ENCODE measurements around the gene PTPRJ. TPM values are rescaled to one million over a fixed set of nuclear protein-coding genes. Genes with fewer than 3 reads are reported as not detected.

PTPRJ gene
- total and polyA plus RNA-seq, 2 experiments from 2014 or later: 9.3 to 16.4 TPM

DNA sequence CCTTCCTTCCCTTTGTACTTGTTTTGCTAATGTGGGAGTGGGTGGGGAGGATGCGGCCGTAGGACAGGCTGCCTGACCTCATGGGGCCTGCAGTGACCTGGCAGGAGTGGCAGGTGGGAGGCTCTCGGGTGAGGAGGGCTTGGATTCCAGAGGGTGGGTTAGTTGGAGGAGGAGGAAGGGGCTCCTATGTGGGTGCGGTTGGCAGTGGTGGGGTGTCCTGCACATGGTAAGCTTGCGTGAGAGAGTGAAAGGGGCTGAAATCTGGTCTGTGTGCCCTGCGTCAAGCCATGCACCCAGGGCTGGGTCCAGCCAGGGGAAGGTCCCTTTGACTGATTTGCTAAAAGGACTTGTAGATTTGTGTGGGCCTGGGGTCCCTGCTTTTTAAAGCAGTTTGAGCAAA is 145.5 kb downstream of the PTPRJ start:
- 73% methylated on average over 6 of the region's 6 CpGs for WGBS (ENCODE audit: low lambda C conversion rate, missing lambda C conversion rate)

DNA sequence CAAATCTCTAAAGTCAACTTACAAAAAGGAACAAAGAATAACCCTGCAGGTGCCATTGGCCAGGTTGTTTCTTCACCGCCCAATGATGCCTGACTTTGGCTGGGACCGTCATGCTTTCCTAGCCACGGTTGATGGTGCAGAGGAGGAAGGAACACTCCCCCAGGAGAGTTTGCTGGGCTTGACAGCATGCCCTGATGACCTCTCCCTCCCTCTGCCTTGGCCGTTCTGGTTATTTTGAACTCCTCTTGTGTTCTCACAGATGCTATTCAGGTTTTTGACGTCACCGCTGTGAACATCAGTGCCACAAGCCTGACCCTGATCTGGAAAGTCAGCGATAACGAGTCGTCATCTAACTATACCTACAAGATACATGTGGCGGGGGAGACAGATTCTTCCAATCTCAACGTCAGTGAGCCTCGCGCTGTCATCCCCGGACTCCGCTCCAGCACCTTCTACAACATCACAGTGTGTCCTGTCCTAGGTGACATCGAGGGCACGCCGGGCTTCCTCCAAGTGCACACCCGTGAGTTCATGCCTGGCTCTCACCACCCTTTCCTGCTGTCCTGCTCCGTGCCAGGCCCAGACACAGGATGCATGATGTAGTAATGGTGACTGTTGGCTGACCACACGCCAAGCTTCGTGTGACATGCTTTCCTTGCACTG is 147.3 kb downstream of the PTPRJ start:
- Histone ChIP-seq H3K9me3 (ENCODE audit: low read depth) (no peaks in the 10 kb centered on the region), H3K27me3 (no peaks in the 10 kb centered on the region), H2AFZ (no peak overlapping the region), H4K20me1 (ENCODE audit: insufficient read depth, poor library complexity, severe bottlenecking) (no peaks in the 10 kb centered on the region), H3K4me1 (ENCODE audit: insufficient read depth) (no peaks in the 10 kb centered on the region), H3K9me2 (replicated peaks; ENCODE audit: insufficient read depth) (no peaks in the 10 kb centered on the region), H3K4me2 (no peak overlapping the region), H3K36me3 (replicated peaks; ENCODE audit: insufficient read depth, low read depth) (no peaks in the 10 kb centered on the region), H3K79me2 (no peaks in the 10 kb centered on the region), H3K27ac (no peak overlapping the region), H3K4me3 (no peak overlapping the region)
- 95% methylated on average over 22 of the region's 22 CpGs for whole genome bisulfite sequencing (ENCODE audit: low lambda C conversion rate, missing lambda C conversion rate)
- TF ChIP-seq, protein P1, sequence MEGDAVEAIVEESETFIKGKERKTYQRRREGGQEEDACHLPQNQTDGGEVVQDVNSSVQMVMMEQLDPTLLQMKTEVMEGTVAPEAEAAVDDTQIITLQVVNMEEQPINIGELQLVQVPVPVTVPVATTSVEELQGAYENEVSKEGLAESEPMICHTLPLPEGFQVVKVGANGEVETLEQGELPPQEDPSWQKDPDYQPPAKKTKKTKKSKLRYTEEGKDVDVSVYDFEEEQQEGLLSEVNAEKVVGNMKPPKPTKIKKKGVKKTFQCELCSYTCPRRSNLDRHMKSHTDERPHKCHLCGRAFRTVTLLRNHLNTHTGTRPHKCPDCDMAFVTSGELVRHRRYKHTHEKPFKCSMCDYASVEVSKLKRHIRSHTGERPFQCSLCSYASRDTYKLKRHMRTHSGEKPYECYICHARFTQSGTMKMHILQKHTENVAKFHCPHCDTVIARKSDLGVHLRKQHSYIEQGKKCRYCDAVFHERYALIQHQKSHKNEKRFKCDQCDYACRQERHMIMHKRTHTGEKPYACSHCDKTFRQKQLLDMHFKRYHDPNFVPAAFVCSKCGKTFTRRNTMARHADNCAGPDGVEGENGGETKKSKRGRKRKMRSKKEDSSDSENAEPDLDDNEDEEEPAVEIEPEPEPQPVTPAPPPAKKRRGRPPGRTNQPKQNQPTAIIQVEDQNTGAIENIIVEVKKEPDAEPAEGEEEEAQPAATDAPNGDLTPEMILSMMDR (IDR thresholded peaks at IDR 0.05; ENCODE audit: poor library complexity): no peak
- TF ChIP-seq EZH2phosphoT487 (IDR thresholded peaks at IDR 0.05; ENCODE audit: low read depth, severe bottlenecking, unreplicated experiment) (no peak), EZH2 (IDR thresholded peaks at IDR 0.05; ENCODE audit: borderline replicate concordance) (no peak)
- no peak for DNase-seq (ENCODE audit: low spot score)

More for the DNA sequence above, 145.5 kb downstream of the PTPRJ start:
- H3K4me3 ChIP-seq: no peak overlapping the region
- H2AFZ ChIP-seq: no peak overlapping the region
- no peaks in the 10 kb centered on the region for H3K9me2 ChIP-seq (replicated peaks; ENCODE audit: insufficient read depth)
- H3K4me2 ChIP-seq: no peak overlapping the region
- no peaks in the 10 kb centered on the region for H3K9me3 ChIP-seq (ENCODE audit: low read depth)
- DNase-seq (ENCODE audit: low spot score): no peak
- TF ChIP-seq EZH2phosphoT487 (IDR thresholded peaks at IDR 0.05; ENCODE audit: low read depth, severe bottlenecking, unreplicated experiment): no peak
- no peak for TF ChIP-seq EZH2 (IDR thresholded peaks at IDR 0.05; ENCODE audit: borderline replicate concordance)
- TF ChIP-seq, protein P1 (IDR thresholded peaks at IDR 0.05; ENCODE audit: poor library complexity): no peak
- no peaks in the 10 kb centered on the region for H3K79me2 ChIP-seq
- H3K36me3 ChIP-seq (replicated peaks; ENCODE audit: insufficient read depth, low read depth): no peaks in the 10 kb centered on the region
- no peaks in the 10 kb centered on the region for H3K4me1 ChIP-seq (ENCODE audit: insufficient read depth)
- H3K27me3 ChIP-seq: no peaks in the 10 kb centered on the region
- no peak overlapping the region for H3K27ac ChIP-seq
- H4K20me1 ChIP-seq (ENCODE audit: insufficient read depth, poor library complexity, severe bottlenecking): no peaks in the 10 kb centered on the region

DNA sequence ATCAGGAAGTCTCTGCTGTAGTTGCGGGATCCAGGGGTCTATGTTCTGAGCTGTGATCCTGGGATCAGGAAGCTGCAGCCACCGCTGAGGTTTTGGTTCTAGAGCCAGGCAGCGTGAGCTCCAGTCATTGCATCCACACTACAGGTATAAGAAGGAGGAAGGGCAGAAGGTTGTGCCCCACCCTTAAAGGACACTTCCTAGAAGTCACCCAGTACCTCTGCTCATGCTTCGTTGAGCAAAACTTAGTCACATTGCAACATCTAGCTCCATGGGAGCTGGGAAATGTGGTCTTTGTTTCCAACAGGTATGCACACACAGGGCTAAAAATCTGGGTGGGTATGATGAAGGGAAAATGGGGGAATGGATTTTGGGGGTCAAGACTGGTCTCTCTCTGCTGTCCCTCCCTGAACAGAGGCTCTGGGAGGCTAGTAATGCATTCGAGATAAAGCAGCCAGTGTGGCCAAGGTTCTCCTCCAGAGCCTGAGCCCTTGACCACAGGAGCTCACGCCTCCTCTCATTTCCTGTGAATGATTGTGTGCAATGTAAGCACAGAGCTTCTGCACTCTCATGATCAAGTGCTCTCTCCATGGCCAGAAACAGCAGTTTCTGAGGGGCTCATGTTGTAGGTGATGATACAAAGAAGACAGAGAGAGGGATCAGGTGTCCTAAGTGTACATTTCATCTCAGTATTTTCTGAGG is 149.5 kb downstream of the PTPRJ start:
- Histone ChIP-seq H3K4me3 (no peak overlapping the region), H3K9me3 (ENCODE audit: low read depth) (no peaks in the 10 kb centered on the region), H3K36me3 (replicated peaks; ENCODE audit: insufficient read depth, low read depth) (no peaks in the 10 kb centered on the region), H3K27ac (no peak overlapping the region), H3K27me3 (no peaks in the 10 kb centered on the region), H2AFZ (no peak overlapping the region), H4K20me1 (ENCODE audit: insufficient read depth, poor library complexity, severe bottlenecking) (no peaks in the 10 kb centered on the region), H3K4me1 (ENCODE audit: insufficient read depth) (no peaks in the 10 kb centered on the region), H3K79me2 (no peaks in the 10 kb centered on the region), H3K9me2 (replicated peaks; ENCODE audit: insufficient read depth) (no peaks in the 10 kb centered on the region), H3K4me2 (no peak overlapping the region)
- TF ChIP-seq, protein P1 (IDR thresholded peaks at IDR 0.05; ENCODE audit: poor library complexity): no peak
- no peak for TF ChIP-seq EZH2phosphoT487 (IDR thresholded peaks at IDR 0.05; ENCODE audit: low read depth, severe bottlenecking, unreplicated experiment)
- no peak for TF ChIP-seq EZH2 (IDR thresholded peaks at IDR 0.05; ENCODE audit: borderline replicate concordance)
- DNase-seq (ENCODE audit: low spot score): no peak
- WGBS (ENCODE audit: low lambda C conversion rate, missing lambda C conversion rate): 87% methylated on average over 6 of the region's 6 CpGs

Measured in hepatocyte (in vitro differentiated cells).